BJ (cell line): ENCODE measurements around the gene MAP7D1. TPM values are rescaled to one million over a fixed set of nuclear protein-coding genes. Genes with fewer than 3 reads are reported as not detected.

Source experiments
- CTCF ChIA-PET: fragments of 350-600 bp; formaldehyde crosslinking; extraction: SDS; loops from one replicate; lab custom pipeline; 2021; ENCODE audit warnings: antibody characterized with exemption, inconsistent platforms; lab: Yijun Ruan, JAX
- POLR2A ChIA-PET: fragments of 300-600 bp; sonication (Branson Sonifier 250); formaldehyde crosslinking; extraction: SDS; loops from one replicate; lab custom pipeline; 2021; ENCODE audit warnings: antibody characterized with exemption; lab: Charles Lee
- DNase-seq: peaks from one replicate; pipeline ENCODE4 v3.0.0-alpha.2; 2011; ENCODE audit warnings: low read depth
- H3K27me3 ChIP-seq: 2 replicates; pipeline ENCODE4 v1.6.0; 2011; ENCODE audit warnings: low read length; ENCODE audit not compliant: control insufficient read depth, insufficient read depth
- H3K36me3 ChIP-seq: 2 replicates; pipeline ENCODE4 v1.5.1; 2011; ENCODE audit warnings: low read length; ENCODE audit not compliant: control insufficient read depth, insufficient read depth
- H3K4me3 ChIP-seq: 2 replicates; pipeline ENCODE4 v1.5.1; 2011; ENCODE audit warnings: low read depth, mild to moderate bottlenecking, control low read depth, low read length
- polyA plus RNA-seq: library from polyadenylated mRNA; depleted of rRNA; stranded (reverse); fragments of >200 nt; gene quantifications from 2 replicates; pipeline ENCODE4 v1.2.3, GENCODE V29; 2011
- TF ChIP-seq, protein P1 (sequence below): IDR thresholded peaks from 2 replicates; pipeline ENCODE4 v1.5.1; 2011; ENCODE audit warnings: low read depth, mild to moderate bottlenecking, control low read depth, inconsistent platforms, low read length, moderate library complexity; ENCODE audit not compliant: insufficient read depth

MAP7D1 gene
- polyA plus RNA-seq, 1 experiment, result 33.7 TPM

DNA sequence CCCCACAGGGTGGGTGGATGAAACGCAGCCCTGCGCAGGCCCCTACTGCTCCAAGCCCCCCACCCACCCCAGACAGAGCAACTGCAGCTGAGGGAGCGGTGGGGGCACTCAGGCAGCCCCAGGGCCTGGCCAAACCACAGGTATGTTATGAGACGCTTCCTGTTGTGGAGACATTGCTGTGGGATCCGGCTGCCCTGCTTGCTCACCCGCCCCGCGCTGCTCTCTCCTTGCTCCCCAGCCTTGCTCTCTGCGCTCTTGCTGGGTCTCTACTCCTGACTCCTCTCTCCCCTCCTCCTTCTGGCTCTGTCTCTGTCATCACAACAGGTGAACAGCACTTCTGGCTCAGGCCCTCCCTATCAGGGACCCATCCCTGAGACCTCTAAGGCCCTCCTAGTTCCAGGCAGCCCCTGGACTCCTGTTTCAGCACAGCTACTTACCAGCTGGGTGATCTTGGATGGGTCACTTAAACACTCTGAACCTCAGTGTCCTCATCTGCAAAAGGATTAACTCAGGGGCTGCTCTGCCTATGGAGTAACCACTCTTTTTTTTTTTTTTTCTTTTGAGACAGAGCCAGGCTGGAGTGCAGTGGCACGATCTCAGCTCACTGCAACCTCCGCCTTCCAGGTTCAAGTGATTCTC is 46.8 kb upstream of the MAP7D1 start:
- ChIA-PET CTCF (interaction anchor here (1.3 to 17.9 kb wide), 2 partner anchors 9 to 24 kb away, joined by 4 to 382 read pairs; no protein-coding TSS in a partner anchor), POLR2A (no interaction called here)

GRCh38 chr1:36111151-36111550 is 44.8 kb upstream of the MAP7D1 start:
- Histone ChIP-seq H3K36me3 (peaks cover 1% of the 10 kb centered on the region; the same call in 1 of the 2 replicates), H3K27me3 (no peaks in the 10 kb centered on the region), H3K4me3 (no peak overlapping the region)
- CTCF ChIA-PET, result interaction anchor here (0.6 to 17.9 kb wide), 4 partner anchors 9 to 39 kb away, joined by 3 to 382 read pairs (median 4); no protein-coding TSS in a partner anchor
- POLR2A ChIA-PET, result interaction anchor here (0.6 kb wide), 1 partner anchor 21 kb away, joined by 7 read pairs; no protein-coding TSS in a partner anchor
- no peak for DNase-seq
- TF ChIP-seq, protein P1, sequence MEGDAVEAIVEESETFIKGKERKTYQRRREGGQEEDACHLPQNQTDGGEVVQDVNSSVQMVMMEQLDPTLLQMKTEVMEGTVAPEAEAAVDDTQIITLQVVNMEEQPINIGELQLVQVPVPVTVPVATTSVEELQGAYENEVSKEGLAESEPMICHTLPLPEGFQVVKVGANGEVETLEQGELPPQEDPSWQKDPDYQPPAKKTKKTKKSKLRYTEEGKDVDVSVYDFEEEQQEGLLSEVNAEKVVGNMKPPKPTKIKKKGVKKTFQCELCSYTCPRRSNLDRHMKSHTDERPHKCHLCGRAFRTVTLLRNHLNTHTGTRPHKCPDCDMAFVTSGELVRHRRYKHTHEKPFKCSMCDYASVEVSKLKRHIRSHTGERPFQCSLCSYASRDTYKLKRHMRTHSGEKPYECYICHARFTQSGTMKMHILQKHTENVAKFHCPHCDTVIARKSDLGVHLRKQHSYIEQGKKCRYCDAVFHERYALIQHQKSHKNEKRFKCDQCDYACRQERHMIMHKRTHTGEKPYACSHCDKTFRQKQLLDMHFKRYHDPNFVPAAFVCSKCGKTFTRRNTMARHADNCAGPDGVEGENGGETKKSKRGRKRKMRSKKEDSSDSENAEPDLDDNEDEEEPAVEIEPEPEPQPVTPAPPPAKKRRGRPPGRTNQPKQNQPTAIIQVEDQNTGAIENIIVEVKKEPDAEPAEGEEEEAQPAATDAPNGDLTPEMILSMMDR, result no peak

More for the DNA sequence above, 46.8 kb upstream of the MAP7D1 start:
- no peak for DNase-seq
- H3K27me3 ChIP-seq, result no peaks in the 10 kb centered on the region
- TF ChIP-seq, protein P1, result no peak
- H3K36me3 ChIP-seq, result peaks cover 1% of the 10 kb centered on the region; the same call in 1 of the 2 replicates
- H3K4me3 ChIP-seq, result no peak overlapping the region

- TF ChIP-seq, protein P1, result no peak
- H3K4me3 ChIP-seq, result no peak overlapping the region
- DNase-seq, result no peak
- CTCF ChIA-PET, result interaction anchor here (0.5 to 1.0 kb wide), 2 partner anchors 16 to 143 kb away, joined by 3 read pairs; no protein-coding TSS in a partner anchor
- peaks cover 1% of the 10 kb centered on the region; the same call in 1 of the 2 replicates for H3K36me3 ChIP-seq
- POLR2A ChIA-PET, result no interaction called here
- H3K27me3 ChIP-seq, result no peaks in the 10 kb centered on the region
Observed at GRCh38 chr1:36112823-36113222, 43.1 kb upstream of the MAP7D1 start.

DNA sequence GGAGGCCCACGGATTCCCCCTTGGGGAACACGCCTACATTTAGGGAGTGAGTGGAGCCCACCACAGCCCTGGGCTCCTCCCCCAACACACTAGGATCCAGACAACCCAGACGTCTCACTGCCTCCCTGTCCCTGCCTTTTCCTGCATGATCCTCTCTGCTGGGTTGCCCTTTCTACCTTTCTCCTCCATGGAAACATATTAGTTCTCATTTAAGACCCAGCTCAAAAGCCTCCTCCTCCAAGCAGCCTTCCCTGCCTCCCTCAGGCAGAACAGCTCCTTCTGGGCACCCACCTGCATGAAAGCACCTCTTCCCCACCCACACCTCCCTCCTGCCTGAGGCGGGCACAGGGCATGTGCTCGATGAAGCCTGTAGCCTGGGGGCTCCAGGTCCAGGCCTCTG is 41.6 kb upstream of the MAP7D1 start:
- ChIA-PET CTCF (interaction anchor here (1.1 to 6.9 kb wide), 3 partner anchors 14 to 305 kb away, joined by 3 to 71 read pairs (median 6); no protein-coding TSS in a partner anchor), POLR2A (no interaction called here)
- Histone ChIP-seq H3K4me3 (no peak overlapping the region), H3K27me3 (no peaks in the 10 kb centered on the region), H3K36me3 (peaks cover 1% of the 10 kb centered on the region; the same call in 1 of the 2 replicates)
- no peak for DNase-seq
- TF ChIP-seq, protein P1, result no peak

DNA sequence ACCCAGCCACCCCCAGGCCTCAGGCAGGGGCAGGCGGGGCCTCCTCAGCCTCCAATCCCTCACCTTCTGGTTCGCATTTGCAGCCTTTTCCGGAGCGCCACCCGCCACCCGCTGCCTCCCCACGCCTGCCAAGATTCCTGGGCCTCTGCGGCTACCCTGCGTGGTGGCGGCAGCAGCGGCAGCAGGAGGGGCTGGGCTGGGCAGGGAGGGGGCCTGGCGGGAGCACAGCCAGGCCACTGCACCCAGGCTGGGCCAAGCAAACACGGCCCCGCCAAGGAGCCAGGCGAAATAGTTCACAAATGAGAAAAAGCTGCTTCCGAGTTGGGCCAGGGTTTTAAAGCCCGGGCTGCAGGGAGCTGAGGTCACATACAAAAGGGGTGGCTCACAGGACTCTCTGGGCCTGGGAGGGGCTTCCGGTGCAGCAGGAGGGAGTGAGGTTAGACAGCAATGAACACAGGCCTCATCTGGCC is 40.7 kb upstream of the MAP7D1 start:
- CTCF ChIA-PET, result interaction anchor here (1.0 to 6.9 kb wide), 5 partner anchors 11 to 304 kb away, joined by 3 to 71 read pairs (median 3); no protein-coding TSS in a partner anchor
- peaks cover 1% of the 10 kb centered on the region; the same call in 1 of the 2 replicates for H3K36me3 ChIP-seq
- H3K4me3 ChIP-seq, result no peak overlapping the region
- POLR2A ChIA-PET, result interaction anchor here (0.6 kb wide), 1 partner anchor 164 kb away, joined by 3 read pairs; no protein-coding TSS in a partner anchor
- peak; percentile 85 for DNase-seq
- H3K27me3 ChIP-seq, result no peaks in the 10 kb centered on the region
- TF ChIP-seq, protein P1, result no peak
